PC-3 (cell line): ENCODE data around the gene OR6T1. TPM values are rescaled to one million over a fixed set of nuclear protein-coding genes. Genes with fewer than 3 reads are reported as not detected.

Source experiments
- ATAC-seq: fragments of 200-7000 bp; cut with Tn5 transposase; 2 replicates; pipeline ENCODE4 v1.9.1; 2020; ENCODE audit warnings: mild to moderate bottlenecking, moderate library complexity
- BruUV-seq: library from RNA; stranded (reverse); fragments of 400-500 nt; replicated peaks from 2 replicates; lab custom pipeline; 2021; lab: Mats Ljungman, UMichigan
- CTCF ChIA-PET: fragments of 300-600 bp; sonication (Branson Sonifier 250); formaldehyde crosslinking; loops from one replicate; lab custom pipeline; 2022; ENCODE audit warnings: antibody characterized with exemption; lab: Charles Lee
- POLR2A ChIA-PET: fragments of 300-600 bp; sonication (Branson Sonifier 250); formaldehyde crosslinking; loops from one replicate; lab custom pipeline; 2022; ENCODE audit warnings: antibody characterized with exemption; ENCODE audit not compliant: unreplicated experiment; lab: Charles Lee
- DNase-seq: peaks from one replicate; pipeline ENCODE4 v3.0.0-alpha.2; 2015
- H2AFZ ChIP-seq: fragments of 300-600 bp; sonication (generic); 2 replicates; pipeline ENCODE4 v1.6.0; 2016; ENCODE audit warnings: antibody characterized with exemption, low read length
- H3F3A ChIP-seq: fragments of 300-600 bp; sonication (generic); one replicate; pipeline ENCODE4 v1.6.0; 2017; ENCODE audit warnings: antibody characterized with exemption, low read length, control low read depth, mild to moderate bottlenecking; ENCODE audit not compliant: unreplicated experiment
- H3K27ac ChIP-seq: fragments of 300-600 bp; sonication (generic); 2 replicates; pipeline ENCODE4 v1.5.1; 2016; ENCODE audit warnings: mild to moderate bottlenecking, low read length
- H3K27me3 ChIP-seq: fragments of 300-600 bp; sonication (generic); 2 replicates; pipeline ENCODE4 v1.6.1; 2016; ENCODE audit warnings: low read length, mixed read lengths
- H3K36me3 ChIP-seq: fragments of 300-600 bp; sonication (generic); 2 replicates; pipeline ENCODE4 v1.6.1; 2016; ENCODE audit warnings: low read depth, mixed run types, low read length, mixed read lengths
- H3K4me1 ChIP-seq: fragments of 300-600 bp; sonication (generic); 2 replicates; pipeline ENCODE4 v1.5.1; 2016; ENCODE audit warnings: low read length; ENCODE audit not compliant: insufficient read depth
- H3K4me2 ChIP-seq: fragments of 300-600 bp; sonication (generic); 2 replicates; pipeline ENCODE4 v1.6.0; 2016; ENCODE audit warnings: low read length
- H3K4me3 ChIP-seq: fragments of 300-600 bp; sonication (generic); 2 replicates; pipeline ENCODE4 v1.5.1; 2016; ENCODE audit warnings: mild to moderate bottlenecking, low read length, mixed read lengths
- H3K79me2 ChIP-seq: fragments of 300-600 bp; sonication (generic); 2 replicates; pipeline ENCODE4 v1.6.1; 2017; ENCODE audit warnings: low read length, mixed read lengths
- H3K9ac ChIP-seq: fragments of 300-600 bp; sonication (generic); 2 replicates; pipeline ENCODE4 v1.6.0; 2016; ENCODE audit warnings: mild to moderate bottlenecking, low read length
- H3K9me2 ChIP-seq: fragments of 300-600 bp; sonication (generic); replicated peaks from 2 replicates; pipeline ENCODE4 v1.6.1; 2016; ENCODE audit warnings: mixed run types, low read length, mixed read lengths
- H3K9me3 ChIP-seq: fragments of 300-600 bp; sonication (generic); 2 replicates; pipeline ENCODE4 v1.6.1; 2016; ENCODE audit warnings: low read length, mixed read lengths
- H4K20me1 ChIP-seq: fragments of 300-600 bp; sonication (generic); 2 replicates; pipeline ENCODE4 v1.6.1; 2016; ENCODE audit warnings: low read length, mixed read lengths
- EZH2 ChIP-seq: fragments of 300-600 bp; sonication (generic); IDR thresholded peaks from one replicate; pipeline ENCODE4 v1.6.1; 2017; ENCODE audit warnings: antibody characterized with exemption, mild to moderate bottlenecking, low read length; ENCODE audit not compliant: unreplicated experiment
- EZH2phosphoT487 ChIP-seq: fragments of 300-600 bp; sonication (generic); IDR thresholded peaks from 2 replicates; pipeline ENCODE4 v1.6.1; 2018; ENCODE audit warnings: mild to moderate bottlenecking, antibody characterized with exemption, low read length, borderline replicate concordance
- intact Hi-C: fragments of 100-400 bp; cut with micrococcal nuclease; formaldehyde crosslinking; loops from 2 replicates; pipeline ENCODE4 v1.9.0; 2023
- total RNA-seq: library from RNA; depleted of rRNA; stranded (reverse); fragments of >200 nt; gene quantifications from 2 replicates; pipeline ENCODE4 v1.2.3, GENCODE V29; 2014
- TF ChIP-seq, protein P1 (sequence below): fragments of 300-600 bp; sonication (generic); conservative IDR thresholded peaks from 2 replicates; pipeline ENCODE4 v1.5.1; 2017; ENCODE audit warnings: antibody characterized with exemption, low read depth, mild to moderate bottlenecking, low read length

OR6T1 gene
- total RNA-seq, 1 experiment from 2014 or later = not detected

DNA sequence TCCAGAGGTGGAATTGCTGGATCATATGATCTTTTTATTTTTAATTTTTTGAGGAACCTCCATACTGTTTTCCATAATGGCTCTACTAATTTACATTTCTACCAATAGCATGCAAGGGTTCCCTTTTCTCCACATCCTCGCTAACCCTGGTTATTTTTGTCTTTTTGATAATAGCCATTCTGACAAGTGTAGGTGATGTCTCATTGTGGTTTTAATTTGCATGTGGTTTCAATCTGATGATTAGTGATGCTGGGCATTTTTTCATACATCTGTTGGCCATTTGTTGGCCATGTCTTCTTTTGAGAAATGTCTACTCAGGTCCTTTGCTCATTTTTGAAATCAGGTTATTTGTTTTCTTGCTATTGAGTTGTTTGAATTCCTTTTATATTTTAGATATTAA is 19.6 kb downstream of the OR6T1 start:
- H3F3A ChIP-seq = no peaks in the 10 kb centered on the region
- H3K9me3 ChIP-seq = no peaks in the 10 kb centered on the region
- H3K79me2 ChIP-seq = no peaks in the 10 kb centered on the region
- ChIA-PET POLR2A (no interaction called here), CTCF (no interaction called here)
- H4K20me1 ChIP-seq = no peaks in the 10 kb centered on the region
- H3K9me2 ChIP-seq = 0 out of 2 replicates have a peak, but pooled peaks cover 3% of the 10 kb centered on the region
- no peak overlapping the region for H3K9ac ChIP-seq
- TF ChIP-seq, protein P1, sequence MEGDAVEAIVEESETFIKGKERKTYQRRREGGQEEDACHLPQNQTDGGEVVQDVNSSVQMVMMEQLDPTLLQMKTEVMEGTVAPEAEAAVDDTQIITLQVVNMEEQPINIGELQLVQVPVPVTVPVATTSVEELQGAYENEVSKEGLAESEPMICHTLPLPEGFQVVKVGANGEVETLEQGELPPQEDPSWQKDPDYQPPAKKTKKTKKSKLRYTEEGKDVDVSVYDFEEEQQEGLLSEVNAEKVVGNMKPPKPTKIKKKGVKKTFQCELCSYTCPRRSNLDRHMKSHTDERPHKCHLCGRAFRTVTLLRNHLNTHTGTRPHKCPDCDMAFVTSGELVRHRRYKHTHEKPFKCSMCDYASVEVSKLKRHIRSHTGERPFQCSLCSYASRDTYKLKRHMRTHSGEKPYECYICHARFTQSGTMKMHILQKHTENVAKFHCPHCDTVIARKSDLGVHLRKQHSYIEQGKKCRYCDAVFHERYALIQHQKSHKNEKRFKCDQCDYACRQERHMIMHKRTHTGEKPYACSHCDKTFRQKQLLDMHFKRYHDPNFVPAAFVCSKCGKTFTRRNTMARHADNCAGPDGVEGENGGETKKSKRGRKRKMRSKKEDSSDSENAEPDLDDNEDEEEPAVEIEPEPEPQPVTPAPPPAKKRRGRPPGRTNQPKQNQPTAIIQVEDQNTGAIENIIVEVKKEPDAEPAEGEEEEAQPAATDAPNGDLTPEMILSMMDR = no peak
- TF ChIP-seq EZH2 = no peak
- no peak for TF ChIP-seq EZH2phosphoT487
- H3K36me3 ChIP-seq = no peaks in the 10 kb centered on the region
- H2AFZ ChIP-seq = no peak overlapping the region
- intact Hi-C loops = no loop called here
- H3K27ac ChIP-seq = no peak overlapping the region
- no peak overlapping the region for H3K4me2 ChIP-seq
- H3K4me1 ChIP-seq = no peaks in the 10 kb centered on the region
- no peak for ATAC-seq
- no TSS peak for BruUV-seq
- no peak for DNase-seq
- peaks cover 67% of the 10 kb centered on the region for H3K27me3 ChIP-seq
- no peak overlapping the region for H3K4me3 ChIP-seq

DNA sequence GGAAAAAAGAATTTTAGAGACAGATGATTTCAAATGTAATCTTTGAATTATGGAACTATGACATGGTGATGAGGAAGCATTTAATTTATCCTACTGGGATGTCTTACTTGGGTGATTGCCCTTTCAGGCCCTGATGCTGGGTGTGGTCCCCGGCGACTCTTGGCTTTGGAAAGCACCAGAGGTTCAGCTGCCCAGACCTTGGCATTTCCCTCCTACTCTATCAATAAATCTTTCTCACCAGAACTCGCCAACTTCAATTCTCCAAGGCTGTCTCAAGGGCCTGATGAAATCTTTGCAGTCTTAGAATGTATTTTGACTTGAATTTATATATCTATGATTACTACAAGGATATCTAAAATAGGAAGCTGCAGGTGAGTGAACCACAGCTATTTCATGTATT is 22.7 kb downstream of the OR6T1 start:
- H3K4me3 ChIP-seq = no peak overlapping the region
- BruUV-seq = no TSS peak
- intact Hi-C loops = no loop called here
- TF ChIP-seq, protein P1 = no peak
- TF ChIP-seq EZH2phosphoT487 = no peak
- no peak for TF ChIP-seq EZH2
- no peak for ATAC-seq
- H3K9me2 ChIP-seq = 0 out of 2 replicates have a peak, but pooled peaks cover 3% of the 10 kb centered on the region
- H3K27ac ChIP-seq = no peak overlapping the region
- no peak overlapping the region for H3K9ac ChIP-seq
- H3K27me3 ChIP-seq = peaks cover 70% of the 10 kb centered on the region
- H2AFZ ChIP-seq = no peak overlapping the region
- H3K9me3 ChIP-seq = no peaks in the 10 kb centered on the region
- H3F3A ChIP-seq = no peaks in the 10 kb centered on the region
- no peak overlapping the region for H3K4me2 ChIP-seq
- no peaks in the 10 kb centered on the region for H3K36me3 ChIP-seq
- DNase-seq = no peak
- H3K79me2 ChIP-seq = no peaks in the 10 kb centered on the region
- POLR2A ChIA-PET = no interaction called here
- CTCF ChIA-PET = no interaction called here
- H4K20me1 ChIP-seq = no peaks in the 10 kb centered on the region
- H3K4me1 ChIP-seq = no peaks in the 10 kb centered on the region

DNA sequence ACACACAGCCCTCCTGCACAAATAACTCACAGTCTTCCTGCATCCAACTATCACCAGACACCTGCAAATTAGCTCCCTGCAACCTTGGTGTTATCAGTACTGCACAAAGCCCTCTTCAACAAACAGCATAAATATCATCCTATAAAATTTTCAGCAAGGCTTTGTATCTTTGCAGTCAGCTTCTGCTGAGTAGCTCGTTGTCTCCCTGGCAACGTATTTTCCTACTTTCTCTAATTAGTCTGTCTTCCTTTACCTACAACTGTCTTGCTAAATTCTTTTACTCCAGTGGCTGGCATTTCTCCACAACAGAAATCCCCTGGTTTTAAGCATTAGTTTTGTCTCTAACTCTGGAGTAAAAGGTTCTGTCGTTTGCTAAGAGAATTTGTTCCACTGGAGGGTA is 37.8 kb downstream of the OR6T1 start:
- TF ChIP-seq, protein P1 = no peak
- TF ChIP-seq EZH2 (no peak), EZH2phosphoT487 (no peak)
- DNase-seq (no peak), ATAC-seq (no peak)
- H3K9ac ChIP-seq = no peak overlapping the region
- BruUV-seq = no TSS peak
- intact Hi-C loops = no loop called here
- ChIA-PET CTCF (no interaction called here), POLR2A (no interaction called here)
- no peaks in the 10 kb centered on the region for H3K4me1 ChIP-seq
- H3K9me3 ChIP-seq = no peaks in the 10 kb centered on the region
- no peak overlapping the region for H3K4me3 ChIP-seq
- no peaks in the 10 kb centered on the region for H3K79me2 ChIP-seq
- H3K4me2 ChIP-seq = no peak overlapping the region
- no peaks in the 10 kb centered on the region for H3F3A ChIP-seq
- H3K27me3 ChIP-seq = peaks cover 84% of the 10 kb centered on the region
- no peaks in the 10 kb centered on the region for H4K20me1 ChIP-seq
- no peak overlapping the region for H3K27ac ChIP-seq
- H2AFZ ChIP-seq = no peak overlapping the region
- no peaks in the 10 kb centered on the region for H3K36me3 ChIP-seq
- no peaks in the 10 kb centered on the region for H3K9me2 ChIP-seq
